Activated T-cell treated with anti-CD3 and anti-CD28 coated beads, Interleukin-2, amount 50 U/mL, for 24 hours (primary cell): ENCODE measurements around the gene RIC1.
"Not testable (repeated sequence)": the region's sequence is repeated elsewhere in the genome, so short reads cannot be mapped to it uniquely, and the experiment has no call there.

ENCODE experiments used
- DNase-seq: peaks from one replicate; pipeline ENCODE4 v3.0.0-alpha.2; 2020
- H3K27ac Mint-ChIP-seq: 2 replicates; pipeline ENCODE4 v1.8.0; 2020; ENCODE audit warnings: mild to moderate bottlenecking, mixed read lengths
- H3K27me3 Mint-ChIP-seq: 2 replicates; pipeline ENCODE4 v1.8.0; 2020; ENCODE audit warnings: mixed read lengths
- H3K36me3 Mint-ChIP-seq: 2 replicates; pipeline ENCODE4 v1.8.0; 2020; ENCODE audit warnings: low read depth, mixed read lengths
- H3K4me1 Mint-ChIP-seq: 2 replicates; pipeline ENCODE4 v1.8.0; 2020; ENCODE audit warnings: low read depth, mixed read lengths
- H3K4me3 Mint-ChIP-seq: 2 replicates; pipeline ENCODE4 v1.8.0; 2020; ENCODE audit warnings: mild to moderate bottlenecking, moderate library complexity, mixed read lengths
- H3K9me3 Mint-ChIP-seq: 2 replicates; pipeline ENCODE4 v1.8.0; 2020; ENCODE audit warnings: mixed read lengths

RIC1 gene

GRCh38 chr9:5610491-5610890 is 18.4 kb upstream of the RIC1 start:
- H3K27ac Mint-ChIP-seq = no peak overlapping the region
- peaks cover 30% of the 10 kb centered on the region for H3K4me1 Mint-ChIP-seq
- H3K4me3 Mint-ChIP-seq = no peak overlapping the region
- no peaks in the 10 kb centered on the region for H3K36me3 Mint-ChIP-seq
- no peak for DNase-seq
- no peaks in the 10 kb centered on the region for H3K27me3 Mint-ChIP-seq
- H3K9me3 Mint-ChIP-seq = no peaks in the 10 kb centered on the region

- Mint-ChIP-seq H3K27me3 (no peaks in the 10 kb centered on the region), H3K27ac (no peak overlapping the region), H3K4me3 (no peak overlapping the region), H3K36me3 (no peaks in the 10 kb centered on the region), H3K9me3 (no peaks in the 10 kb centered on the region), H3K4me1 (peaks cover 35% of the 10 kb centered on the region)
- no peak for DNase-seq
These were observed 17.4 kb upstream of the RIC1 start for GRCh38 chr9:5611321-5612184.

- no peak overlapping the region for H3K4me3 Mint-ChIP-seq
- peaks cover 36% of the 10 kb centered on the region for H3K4me1 Mint-ChIP-seq
- no peaks in the 10 kb centered on the region for H3K9me3 Mint-ChIP-seq
- no peaks in the 10 kb centered on the region for H3K27me3 Mint-ChIP-seq
- no peak for DNase-seq
- H3K36me3 Mint-ChIP-seq = no peaks in the 10 kb centered on the region
- H3K27ac Mint-ChIP-seq = no peak overlapping the region
These were observed 16.7 kb upstream of the RIC1 start for GRCh38 chr9:5612185-5612530.

GRCh38 chr9:5614192-5614591 is 14.7 kb upstream of the RIC1 start:
- no peak overlapping the region for H3K27ac Mint-ChIP-seq
- DNase-seq = no peak
- no peaks in the 10 kb centered on the region for H3K36me3 Mint-ChIP-seq
- H3K4me3 Mint-ChIP-seq = no peak overlapping the region
- H3K4me1 Mint-ChIP-seq = peaks cover 37% of the 10 kb centered on the region
- H3K9me3 Mint-ChIP-seq = no peaks in the 10 kb centered on the region
- H3K27me3 Mint-ChIP-seq = no peaks in the 10 kb centered on the region

GRCh38 chr9:5614985-5615384 is 13.9 kb upstream of the RIC1 start:
- H3K9me3 Mint-ChIP-seq = no peaks in the 10 kb centered on the region
- no peak overlapping the region for H3K4me3 Mint-ChIP-seq
- DNase-seq = no peak
- peaks cover 33% of the 10 kb centered on the region for H3K4me1 Mint-ChIP-seq
- H3K36me3 Mint-ChIP-seq = no peaks in the 10 kb centered on the region
- no peaks in the 10 kb centered on the region for H3K27me3 Mint-ChIP-seq
- no peak overlapping the region for H3K27ac Mint-ChIP-seq

- peaks cover 4% of the 10 kb centered on the region for H3K36me3 Mint-ChIP-seq
- H3K9me3 Mint-ChIP-seq = no peaks in the 10 kb centered on the region
- no peaks in the 10 kb centered on the region for H3K27me3 Mint-ChIP-seq
- H3K4me3 Mint-ChIP-seq = no peak overlapping the region
- peak overlapping the region; percentile 3 for H3K27ac Mint-ChIP-seq
- no peak for DNase-seq
- peaks cover 39% of the 10 kb centered on the region for H3K4me1 Mint-ChIP-seq
These were observed 11.2 kb upstream of the RIC1 start for GRCh38 chr9:5617749-5618148.

- no peak for DNase-seq
- Mint-ChIP-seq H3K27ac (no peak overlapping the region), H3K9me3 (no peaks in the 10 kb centered on the region), H3K4me3 (no peak overlapping the region), H3K4me1 (peaks cover 55% of the 10 kb centered on the region), H3K36me3 (peaks cover 11% of the 10 kb centered on the region), H3K27me3 (no peaks in the 10 kb centered on the region)
These were observed 8.4 kb upstream of the RIC1 start for GRCh38 chr9:5620494-5620893.

- no peak overlapping the region for H3K27ac Mint-ChIP-seq
- no peaks in the 10 kb centered on the region for H3K27me3 Mint-ChIP-seq
- peaks cover 13% of the 10 kb centered on the region for H3K36me3 Mint-ChIP-seq
- H3K4me3 Mint-ChIP-seq = no peak overlapping the region
- no peak for DNase-seq
- peaks cover 53% of the 10 kb centered on the region for H3K4me1 Mint-ChIP-seq
- no peaks in the 10 kb centered on the region for H3K9me3 Mint-ChIP-seq
These were observed 7.6 kb upstream of the RIC1 start for GRCh38 chr9:5621327-5621726.

GRCh38 chr9:5622016-5622415 is 6.9 kb upstream of the RIC1 start:
- H3K36me3 Mint-ChIP-seq = peaks cover 18% of the 10 kb centered on the region
- DNase-seq = no peak
- H3K4me3 Mint-ChIP-seq = no peak overlapping the region
- H3K4me1 Mint-ChIP-seq = peaks cover 57% of the 10 kb centered on the region
- no peak overlapping the region for H3K27ac Mint-ChIP-seq
- no peaks in the 10 kb centered on the region for H3K9me3 Mint-ChIP-seq
- no peaks in the 10 kb centered on the region for H3K27me3 Mint-ChIP-seq

GRCh38 chr9:5624655-5625054 is 4.3 kb upstream of the RIC1 start:
- Mint-ChIP-seq H3K27me3 (no peaks in the 10 kb centered on the region), H3K9me3 (no peaks in the 10 kb centered on the region), H3K36me3 (peaks cover 32% of the 10 kb centered on the region), H3K27ac (peak overlapping the region; percentile 82), H3K4me3 (no peak overlapping the region), H3K4me1 (peaks cover 51% of the 10 kb centered on the region)
- DNase-seq = no peak

- DNase-seq = peak; percentile 52
- H3K27me3 Mint-ChIP-seq = no peaks in the 10 kb centered on the region
- peak overlapping the region; percentile 97 for H3K27ac Mint-ChIP-seq
- H3K36me3 Mint-ChIP-seq = peaks cover 35% of the 10 kb centered on the region
- H3K9me3 Mint-ChIP-seq = no peaks in the 10 kb centered on the region
- peaks cover 52% of the 10 kb centered on the region for H3K4me1 Mint-ChIP-seq
- peak overlapping the region; percentile 88 for H3K4me3 Mint-ChIP-seq
These were observed 1.9 kb upstream of the RIC1 start for GRCh38 chr9:5626727-5627634.

- H3K9me3 Mint-ChIP-seq, H3K27me3 Mint-ChIP-seq: not testable (repeated sequence)
- peaks cover 59% of the 10 kb centered on the region for H3K4me1 Mint-ChIP-seq
- H3K36me3 Mint-ChIP-seq = peaks cover 35% of the 10 kb centered on the region
- peak overlapping the region; percentile 97 for H3K27ac Mint-ChIP-seq
- DNase-seq = peak; percentile 42
- H3K4me3 Mint-ChIP-seq = peak overlapping the region; percentile 88
These were observed 1.2 kb upstream of the RIC1 start for GRCh38 chr9:5627686-5628085.

- DNase-seq = no peak
- Mint-ChIP-seq H3K4me3 (peak overlapping the region; percentile 88), H3K9me3 (no peaks in the 10 kb centered on the region), H3K27ac (peak overlapping the region; percentile 97), H3K4me1 (peaks cover 62% of the 10 kb centered on the region), H3K27me3 (no peaks in the 10 kb centered on the region), H3K36me3 (peaks cover 35% of the 10 kb centered on the region)
These were observed 751 bp upstream of the RIC1 start for GRCh38 chr9:5628183-5628529.

GRCh38 chr9:5629312-5630080 is 589 bp downstream of the RIC1 start:
- H3K9me3 Mint-ChIP-seq = no peaks in the 10 kb centered on the region
- H3K36me3 Mint-ChIP-seq = peaks cover 33% of the 10 kb centered on the region
- H3K4me3 Mint-ChIP-seq = peak overlapping the region; percentile 100
- no peaks in the 10 kb centered on the region for H3K27me3 Mint-ChIP-seq
- H3K4me1 Mint-ChIP-seq = peaks cover 62% of the 10 kb centered on the region
- H3K27ac Mint-ChIP-seq = peak overlapping the region; percentile 97
- no peak for DNase-seq
